Heart left ventricle (tissue), 16 donors: Measurements from ENCODE around the gene GLT8D2. TPM values are rescaled to one million over a fixed set of nuclear protein-coding genes. Genes with fewer than 3 reads are reported as not detected.

ENCODE experiments used
- ATAC-seq, 4 donors: fragments of 200-7000 bp; cut with Tn5 transposase; one replicate each; pipeline ENCODE4 v1.9.1; 2020 to 2022; ENCODE audit warnings: moderate library complexity in 4 of 4, mild to moderate bottlenecking in 3 of 4, moderate number of reproducible peaks in 1 of 4
- DNase-seq, 5 donors: peaks; one replicate each; pipeline ENCODE4 v3.0.0-alpha.2; 2020
- H3K27ac ChIP-seq, 12 donors: fragments of 200-600 bp; sonication (generic) in 4 of 12; one replicate each; pipeline versions ENCODE4 v1.5.0 to v1.8.0; 2016 to 2022; ENCODE audit warnings: mild to moderate bottlenecking in 2 of 12
- H3K27me3 ChIP-seq, 9 donors: fragments of 200-600 bp; sonication (generic) in 2 of 9; one replicate each; pipeline versions ENCODE4 v1.5.1 to v1.8.0; 2016 to 2022; ENCODE audit warnings: mild to moderate bottlenecking in 3 of 9
- H3K36me3 ChIP-seq, 9 donors: fragments of 200-600 bp; sonication (generic) in 2 of 9; one replicate each; pipeline versions ENCODE4 v1.5.0 to v1.8.0; 2018 to 2022; ENCODE audit warnings: mild to moderate bottlenecking in 2 of 9
- H3K4me1 ChIP-seq, 12 donors: fragments of 200-600 bp; sonication (generic) in 4 of 12; one replicate each; pipeline versions ENCODE4 v1.5.0 to v1.8.0; 2016 to 2022; ENCODE audit warnings: mild to moderate bottlenecking in 3 of 12
- H3K4me3 ChIP-seq, 12 donors: fragments of 200-600 bp; sonication (generic) in 4 of 12; one replicate each; pipeline versions ENCODE4 v1.5.0 to v1.8.0; 2017 to 2022; ENCODE audit warnings: mild to moderate bottlenecking in 9 of 12, moderate library complexity in 4 of 12
- H3K9me3 ChIP-seq, 12 donors: fragments of 200-600 bp; sonication (generic) in 4 of 12; one replicate each; pipeline versions ENCODE4 v1.5.0 to v1.8.0; 2016 to 2022; ENCODE audit warnings: mild to moderate bottlenecking in 1 of 12
- POLR2A ChIP-seq, 2 donors: fragments of 450-650 bp; IDR thresholded peaks; one replicate each; pipeline ENCODE4 v1.6.1; 2017; ENCODE audit warnings: antibody characterized with exemption in 2 of 2, mild to moderate bottlenecking in 2 of 2, moderate library complexity in 2 of 2
- WGBS, 4 donors: extraction: QIAGEN DNeasy Blood & Tissue Kit in 2 of 4; methylation state at CpG; one replicate each; pipeline versions ENCODE4 v1.1.5 to v1.1.7; 2013 to 2018; 5-methylcytosine and 5-hydroxymethylcytosine counted together
- intact Hi-C, 10 donors: fragments of 100-400 bp; cut with DNase I; formaldehyde crosslinking; loops; one replicate each; pipeline versions ENCODE4 v1.11.1 to v1.14.2; 2022
- polyA plus RNA-seq, 2 donors: library from polyadenylated mRNA; stranded (reverse); fragments of 200-250 nt; gene quantifications; one replicate each; pipeline ENCODE4 v1.2.3, GENCODE V29; 2013
- total RNA-seq, 9 donors: library from RNA; depleted of rRNA in 2 of 9; stranded (reverse); fragments of >200 nt in 2 of 9; fragmentation: NEBNext Ultra II Directional in 3 of 9; extraction: Animal tissue kit (Norgen Biotek cat#: 25700) in 3 of 9; gene quantifications; one replicate each; pipeline versions ENCODE4 v1.1.0 to v1.2.4, GENCODE V29; 2016 to 2023
- TF ChIP-seq, protein P1 (sequence below), 12 donors: fragments of 200-600 bp; sonication (generic) in 4 of 12; IDR thresholded peaks; one replicate each; pipeline versions ENCODE4 v1.5.0 to v1.8.0; 2018 to 2022; ENCODE audit warnings: antibody characterized with exemption in 12 of 12, mild to moderate bottlenecking in 5 of 12
- donor health status: ischemic (EF 13 %, LVEDD 7.1; RV severe dilation, severe dysfunction).
- donor health status: healthy with polysubstance abuse.
- donor health status: DM: no; HTN: yes; CAD: no.
- donor health status: DM: no; HTN: no; CAD: no.
- donor health status: ischemic (EF 25% LVEDD 6.9; RV normal size, moderate dysfunction).
- donor health status: ischemic (EF 25% LVEDD 5.7; RV mildly dilated, moderate dysfunction).
- donor health status: healthy.
- donor health status: DM: yes; HTN: yes; CAD: no.
- donor health status: ischemic (EF 35%, LVEDD 5.7; RV mildly dilated, moderate dysfunction).
- donor health status: nonischemic (EF 11% LVEDD 7.7; RV severe dilation, severe dysfunction).
- donor health status: DM: yes; HTN: yes; CAD: no.
- donor health status: PGD.
- donor health status: ischemic (EF 29% LVEDD 5.4; RV normal size, mild dysfunction).
- donor health status: nonischemic (EF 23%, LVEDD 6.1; RV moderate dilation, normal function).

GLT8D2 gene
- total and polyA plus RNA-seq, 11 donors, result 2.6 to 18.7 (median 6.8) TPM

DNA sequence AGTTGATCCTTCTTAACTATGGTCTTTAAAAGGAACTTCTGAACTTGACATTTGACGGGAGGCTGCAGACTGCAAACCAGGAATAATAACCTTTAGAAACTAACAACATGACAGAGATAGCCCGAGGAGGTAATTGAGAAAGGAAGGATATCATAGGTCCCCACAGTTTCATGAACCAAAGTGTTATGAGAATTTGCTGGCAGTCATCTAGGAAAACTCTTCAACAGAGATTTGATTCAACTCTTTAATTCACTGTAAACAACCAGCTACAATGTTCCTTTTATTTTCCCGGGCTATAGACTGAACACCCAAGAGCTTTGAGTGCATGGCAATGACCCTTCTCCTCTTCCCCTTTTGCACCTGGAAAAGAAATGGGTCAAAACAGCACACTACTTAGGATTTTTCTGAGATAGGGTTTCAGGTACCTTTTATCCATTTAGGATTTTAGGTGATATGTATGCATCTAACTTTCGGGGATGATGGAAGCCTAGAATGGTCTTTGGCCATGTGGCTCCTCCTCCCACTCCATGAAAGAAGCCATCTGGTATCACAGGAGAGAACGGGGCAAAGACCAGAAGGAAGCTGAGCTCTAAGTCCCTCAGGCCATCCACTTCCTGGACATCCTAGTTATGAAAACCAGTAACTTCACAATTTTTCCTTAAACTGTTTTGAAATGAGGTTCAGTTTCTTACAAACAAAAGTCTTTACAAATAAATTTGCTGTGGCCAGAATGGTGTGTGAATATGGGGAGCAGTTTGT, 23.0 kb downstream of the GLT8D2 start:
- peak in 3 of 4 donors; percentile 60 to 81 (median 63) for ATAC-seq
- Histone ChIP-seq H3K9me3 (peaks cover 0 to 13% (median 0%) of the 10 kb centered on the region in 12 donors), H3K27me3 (no peaks in the 10 kb centered on the region), H3K4me1 (peaks cover 0 to 18% (median 6%) of the 10 kb centered on the region in 12 donors), H3K27ac (peak overlapping the region in 2 of 12 donors; percentile 7 to 44), H3K36me3 (no peaks in the 10 kb centered on the region), H3K4me3 (no peak overlapping the region)
- intact Hi-C loops, result no loop called here
- WGBS, 4 donors, result 37 to 46% (median 40%) methylated on average over 5 of the region's 5 CpGs
- TF ChIP-seq, protein P1, sequence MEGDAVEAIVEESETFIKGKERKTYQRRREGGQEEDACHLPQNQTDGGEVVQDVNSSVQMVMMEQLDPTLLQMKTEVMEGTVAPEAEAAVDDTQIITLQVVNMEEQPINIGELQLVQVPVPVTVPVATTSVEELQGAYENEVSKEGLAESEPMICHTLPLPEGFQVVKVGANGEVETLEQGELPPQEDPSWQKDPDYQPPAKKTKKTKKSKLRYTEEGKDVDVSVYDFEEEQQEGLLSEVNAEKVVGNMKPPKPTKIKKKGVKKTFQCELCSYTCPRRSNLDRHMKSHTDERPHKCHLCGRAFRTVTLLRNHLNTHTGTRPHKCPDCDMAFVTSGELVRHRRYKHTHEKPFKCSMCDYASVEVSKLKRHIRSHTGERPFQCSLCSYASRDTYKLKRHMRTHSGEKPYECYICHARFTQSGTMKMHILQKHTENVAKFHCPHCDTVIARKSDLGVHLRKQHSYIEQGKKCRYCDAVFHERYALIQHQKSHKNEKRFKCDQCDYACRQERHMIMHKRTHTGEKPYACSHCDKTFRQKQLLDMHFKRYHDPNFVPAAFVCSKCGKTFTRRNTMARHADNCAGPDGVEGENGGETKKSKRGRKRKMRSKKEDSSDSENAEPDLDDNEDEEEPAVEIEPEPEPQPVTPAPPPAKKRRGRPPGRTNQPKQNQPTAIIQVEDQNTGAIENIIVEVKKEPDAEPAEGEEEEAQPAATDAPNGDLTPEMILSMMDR (IDR thresholded peaks at IDR 0.05), result no peak
- TF ChIP-seq POLR2A (IDR thresholded peaks at IDR 0.05), result no peak
- no peak for DNase-seq

DNA sequence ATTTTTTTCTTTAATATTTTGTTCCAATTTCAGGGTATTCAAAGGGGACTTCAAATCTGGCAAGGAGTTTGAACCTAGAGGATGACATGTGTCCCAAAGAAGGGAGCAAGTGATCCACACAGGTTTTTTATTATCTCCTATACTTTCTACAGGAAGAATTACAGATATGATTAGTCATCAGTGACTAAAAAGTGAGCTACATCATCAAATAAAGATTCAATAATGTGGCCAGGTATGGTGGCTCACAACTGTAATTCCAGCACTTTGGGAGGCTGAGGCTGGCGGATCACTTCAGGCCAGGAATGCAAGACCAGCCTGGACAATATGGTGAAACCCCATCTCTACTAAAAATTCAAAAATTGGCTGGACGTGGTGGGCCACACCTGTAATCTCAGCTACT, 24.2 kb downstream of the GLT8D2 start:
- Histone ChIP-seq H3K4me3 (no peak overlapping the region), H3K27me3 (no peaks in the 10 kb centered on the region), H3K9me3 (peaks cover 0 to 13% (median 0%) of the 10 kb centered on the region in 12 donors), H3K27ac (no peak overlapping the region), H3K4me1 (peaks cover 0 to 18% (median 6%) of the 10 kb centered on the region in 12 donors), H3K36me3 (no peaks in the 10 kb centered on the region)
- 91 to 100% (median 93%) methylated on average over 2 of the region's 2 CpGs for WGBS, 4 donors
- DNase-seq (no peak), ATAC-seq (no peak)
- intact Hi-C loops, result no loop called here
- TF ChIP-seq, protein P1 (IDR thresholded peaks at IDR 0.05), result no peak
- no peak for TF ChIP-seq POLR2A (IDR thresholded peaks at IDR 0.05)

DNA sequence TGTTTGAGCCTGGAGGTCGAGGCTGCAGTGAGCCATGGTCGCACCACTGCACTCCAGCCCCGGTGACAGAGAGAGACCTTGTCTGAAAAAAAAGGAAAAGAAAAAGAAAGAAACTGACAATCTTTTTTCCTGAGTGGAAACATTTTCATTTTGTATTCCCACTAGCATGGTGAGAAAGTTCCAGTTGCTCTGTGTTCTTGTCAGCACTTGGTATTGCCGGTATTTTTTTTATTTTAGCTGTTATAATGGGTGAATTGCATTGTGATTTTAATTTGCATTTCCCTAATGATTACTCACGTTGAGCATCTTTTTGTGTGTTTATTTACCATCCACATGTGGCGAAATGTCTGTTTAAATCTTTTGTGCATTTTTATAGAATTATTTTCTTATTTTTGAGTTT, 25.6 kb downstream of the GLT8D2 start:
- WGBS, 4 donors, result 92 to 94% (median 93%) methylated on average over 6 of the region's 6 CpGs
- no peak overlapping the region for H3K4me3 ChIP-seq
- no peak for TF ChIP-seq POLR2A (IDR thresholded peaks at IDR 0.05)
- TF ChIP-seq, protein P1 (IDR thresholded peaks at IDR 0.05), result no peak
- H3K27me3 ChIP-seq, result no peaks in the 10 kb centered on the region
- H3K9me3 ChIP-seq, result peaks cover 0 to 13% (median 0%) of the 10 kb centered on the region in 12 donors
- H3K36me3 ChIP-seq, result no peaks in the 10 kb centered on the region
- H3K4me1 ChIP-seq, result peaks cover 0 to 18% (median 6%) of the 10 kb centered on the region in 12 donors
- DNase-seq (no peak), ATAC-seq (no peak)
- H3K27ac ChIP-seq, result no peak overlapping the region
- intact Hi-C loops, result no loop called here

DNA sequence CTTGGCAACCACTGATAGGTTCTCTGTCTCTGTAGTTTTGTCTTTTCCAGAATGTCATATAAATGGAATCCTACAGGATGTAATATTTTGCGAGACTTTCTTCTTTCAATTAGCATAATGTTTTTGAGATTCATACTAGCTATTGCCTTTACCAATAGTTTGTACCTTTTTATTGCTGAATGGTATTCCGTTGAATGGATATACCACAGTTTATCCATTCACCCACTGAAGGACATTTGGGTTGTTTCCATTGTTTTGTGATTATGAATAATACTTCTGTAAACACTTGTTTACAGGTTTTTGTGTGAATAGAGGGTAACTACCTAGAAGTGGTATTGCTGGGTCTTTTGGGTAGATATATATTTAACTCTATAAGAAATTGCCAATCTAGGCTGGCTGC, 26.3 kb downstream of the GLT8D2 start:
- TF ChIP-seq, protein P1 (IDR thresholded peaks at IDR 0.05), result no peak
- no peak for TF ChIP-seq POLR2A (IDR thresholded peaks at IDR 0.05)
- H3K27ac ChIP-seq, result no peak overlapping the region
- WGBS, 4 donors, result 47 to 74% (median 69%) methylated on average over 2 of the region's 2 CpGs
- no peak for DNase-seq
- peaks cover 0 to 18% (median 6%) of the 10 kb centered on the region in 12 donors for H3K4me1 ChIP-seq
- no peaks in the 10 kb centered on the region for H3K27me3 ChIP-seq
- no peaks in the 10 kb centered on the region for H3K36me3 ChIP-seq
- ATAC-seq, result no peak
- intact Hi-C loops, result no loop called here
- no peak overlapping the region for H3K4me3 ChIP-seq
- peaks cover 0 to 13% (median 0%) of the 10 kb centered on the region in 12 donors for H3K9me3 ChIP-seq
